Measurements from ENCODE around the gene AAK1.

DNA sequence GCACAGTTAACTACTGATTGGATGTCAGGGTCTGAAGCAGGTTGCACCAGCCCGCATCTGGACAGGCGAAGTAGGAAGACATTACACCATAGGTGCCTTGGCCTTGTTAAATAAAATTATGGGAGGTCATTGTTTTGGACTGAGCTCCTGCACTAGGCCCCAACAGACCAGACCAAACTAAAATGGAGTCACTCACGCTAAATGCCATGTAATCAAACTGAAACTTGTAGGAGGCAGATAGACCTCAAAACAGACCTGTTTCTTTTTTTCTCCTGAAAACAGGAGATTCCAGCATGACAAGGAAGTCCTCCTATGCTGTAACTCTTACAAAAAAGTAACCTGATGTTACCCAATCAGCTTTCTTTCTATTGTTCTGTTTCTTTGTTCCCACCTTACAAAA is 190.9 kb downstream of the AAK1 start:
- TF ChIP-seq, protein P1, sequence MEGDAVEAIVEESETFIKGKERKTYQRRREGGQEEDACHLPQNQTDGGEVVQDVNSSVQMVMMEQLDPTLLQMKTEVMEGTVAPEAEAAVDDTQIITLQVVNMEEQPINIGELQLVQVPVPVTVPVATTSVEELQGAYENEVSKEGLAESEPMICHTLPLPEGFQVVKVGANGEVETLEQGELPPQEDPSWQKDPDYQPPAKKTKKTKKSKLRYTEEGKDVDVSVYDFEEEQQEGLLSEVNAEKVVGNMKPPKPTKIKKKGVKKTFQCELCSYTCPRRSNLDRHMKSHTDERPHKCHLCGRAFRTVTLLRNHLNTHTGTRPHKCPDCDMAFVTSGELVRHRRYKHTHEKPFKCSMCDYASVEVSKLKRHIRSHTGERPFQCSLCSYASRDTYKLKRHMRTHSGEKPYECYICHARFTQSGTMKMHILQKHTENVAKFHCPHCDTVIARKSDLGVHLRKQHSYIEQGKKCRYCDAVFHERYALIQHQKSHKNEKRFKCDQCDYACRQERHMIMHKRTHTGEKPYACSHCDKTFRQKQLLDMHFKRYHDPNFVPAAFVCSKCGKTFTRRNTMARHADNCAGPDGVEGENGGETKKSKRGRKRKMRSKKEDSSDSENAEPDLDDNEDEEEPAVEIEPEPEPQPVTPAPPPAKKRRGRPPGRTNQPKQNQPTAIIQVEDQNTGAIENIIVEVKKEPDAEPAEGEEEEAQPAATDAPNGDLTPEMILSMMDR (IDR thresholded peaks at IDR 0.05; ENCODE audit: poor library complexity, severe bottlenecking), result no peak
- TF ChIP-seq MXI1 (conservative IDR thresholded peaks at IDR 0.05; ENCODE audit: poor library complexity, severe bottlenecking) (no peak), RAD21 (conservative IDR thresholded peaks at IDR 0.05) (no peak), TAF1 (IDR thresholded peaks at IDR 0.05; ENCODE audit: low read depth) (no peak), POLR2AphosphoS5 (IDR thresholded peaks at IDR 0.05) (no peak), EZH2 (IDR thresholded peaks at IDR 0.05; ENCODE audit: borderline replicate concordance, insufficient read depth, low read length, poor library complexity, severe bottlenecking) (no peak)
- TF ChIP-seq, protein P2, sequence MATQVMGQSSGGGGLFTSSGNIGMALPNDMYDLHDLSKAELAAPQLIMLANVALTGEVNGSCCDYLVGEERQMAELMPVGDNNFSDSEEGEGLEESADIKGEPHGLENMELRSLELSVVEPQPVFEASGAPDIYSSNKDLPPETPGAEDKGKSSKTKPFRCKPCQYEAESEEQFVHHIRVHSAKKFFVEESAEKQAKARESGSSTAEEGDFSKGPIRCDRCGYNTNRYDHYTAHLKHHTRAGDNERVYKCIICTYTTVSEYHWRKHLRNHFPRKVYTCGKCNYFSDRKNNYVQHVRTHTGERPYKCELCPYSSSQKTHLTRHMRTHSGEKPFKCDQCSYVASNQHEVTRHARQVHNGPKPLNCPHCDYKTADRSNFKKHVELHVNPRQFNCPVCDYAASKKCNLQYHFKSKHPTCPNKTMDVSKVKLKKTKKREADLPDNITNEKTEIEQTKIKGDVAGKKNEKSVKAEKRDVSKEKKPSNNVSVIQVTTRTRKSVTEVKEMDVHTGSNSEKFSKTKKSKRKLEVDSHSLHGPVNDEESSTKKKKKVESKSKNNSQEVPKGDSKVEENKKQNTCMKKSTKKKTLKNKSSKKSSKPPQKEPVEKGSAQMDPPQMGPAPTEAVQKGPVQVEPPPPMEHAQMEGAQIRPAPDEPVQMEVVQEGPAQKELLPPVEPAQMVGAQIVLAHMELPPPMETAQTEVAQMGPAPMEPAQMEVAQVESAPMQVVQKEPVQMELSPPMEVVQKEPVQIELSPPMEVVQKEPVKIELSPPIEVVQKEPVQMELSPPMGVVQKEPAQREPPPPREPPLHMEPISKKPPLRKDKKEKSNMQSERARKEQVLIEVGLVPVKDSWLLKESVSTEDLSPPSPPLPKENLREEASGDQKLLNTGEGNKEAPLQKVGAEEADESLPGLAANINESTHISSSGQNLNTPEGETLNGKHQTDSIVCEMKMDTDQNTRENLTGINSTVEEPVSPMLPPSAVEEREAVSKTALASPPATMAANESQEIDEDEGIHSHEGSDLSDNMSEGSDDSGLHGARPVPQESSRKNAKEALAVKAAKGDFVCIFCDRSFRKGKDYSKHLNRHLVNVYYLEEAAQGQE (IDR thresholded peaks at IDR 0.05; ENCODE audit: borderline replicate concordance), result no peak

All from neural cell (in vitro differentiated cells).